ENCODE data around the gene WNT16.
A peak's percentile ranks its signal among the peaks of the same experiment; 100 is the strongest.

DNA sequence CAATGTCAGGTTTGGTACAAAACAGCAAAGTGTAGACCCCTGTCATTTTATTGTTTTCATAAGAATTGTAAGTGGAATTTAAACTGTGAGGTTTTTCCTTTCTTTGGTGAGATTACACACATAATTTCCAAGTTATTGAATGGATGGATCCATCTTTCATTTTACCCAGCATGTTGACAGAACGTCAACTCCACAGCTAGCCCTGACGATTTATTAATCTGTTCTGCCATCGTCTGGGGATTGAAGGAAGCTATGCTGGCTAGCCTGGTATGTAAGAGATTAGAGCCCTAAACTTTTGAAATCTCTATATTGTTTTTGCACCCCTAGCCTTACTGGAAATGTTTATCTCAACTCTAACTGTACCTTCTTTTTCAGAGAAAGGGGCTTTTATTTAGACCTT is 8.6 kb downstream of the WNT16 start:
- TF ChIP-seq CTCF (IDR thresholded peaks at IDR 0.05; ENCODE audit: poor library complexity), result peak; percentile 37
- no peak for TF ChIP-seq EZH2phosphoT487 (IDR thresholded peaks at IDR 0.05; ENCODE audit: low read depth, severe bottlenecking, unreplicated experiment)
- no peak for TF ChIP-seq EZH2 (IDR thresholded peaks at IDR 0.05; ENCODE audit: borderline replicate concordance)
